MM.1S (cell line): Measurements from ENCODE around the gene KCNIP4.

Experiments used
- EZH2 ChIP-seq: fragments of 300-600 bp; sonication (generic); optimal IDR thresholded peaks from 2 replicates; pipeline ENCODE3; 2017; ENCODE audit warnings: low read depth, mild to moderate bottlenecking, antibody characterized with exemption, low read length, mixed read lengths
- TF ChIP-seq, protein P1 (sequence below): fragments of 300-600 bp; sonication (generic); IDR thresholded peaks from 2 replicates; pipeline ENCODE4 v1.5.1; 2016; ENCODE audit warnings: antibody characterized with exemption, low read length, mixed read lengths

DNA sequence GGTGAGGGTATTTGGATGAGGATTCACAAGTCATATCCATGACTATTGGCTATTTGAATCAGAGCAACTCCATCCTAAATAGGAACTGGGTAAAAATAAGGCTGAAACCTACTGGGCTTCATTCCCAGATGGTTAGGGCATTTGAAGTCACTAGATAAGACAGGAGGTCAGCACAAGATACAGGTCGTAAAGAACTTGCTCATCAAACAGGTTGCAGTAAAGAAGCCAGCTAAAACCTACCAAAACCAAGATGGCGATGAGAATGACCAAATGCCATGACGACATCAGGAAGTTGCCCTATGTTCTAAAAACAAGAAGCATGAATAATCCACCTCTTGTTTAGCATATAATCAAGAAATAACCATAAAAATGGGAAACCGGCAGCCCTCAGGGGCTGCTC is 1023.4 kb downstream of the KCNIP4 start:
- TF ChIP-seq, protein P1, sequence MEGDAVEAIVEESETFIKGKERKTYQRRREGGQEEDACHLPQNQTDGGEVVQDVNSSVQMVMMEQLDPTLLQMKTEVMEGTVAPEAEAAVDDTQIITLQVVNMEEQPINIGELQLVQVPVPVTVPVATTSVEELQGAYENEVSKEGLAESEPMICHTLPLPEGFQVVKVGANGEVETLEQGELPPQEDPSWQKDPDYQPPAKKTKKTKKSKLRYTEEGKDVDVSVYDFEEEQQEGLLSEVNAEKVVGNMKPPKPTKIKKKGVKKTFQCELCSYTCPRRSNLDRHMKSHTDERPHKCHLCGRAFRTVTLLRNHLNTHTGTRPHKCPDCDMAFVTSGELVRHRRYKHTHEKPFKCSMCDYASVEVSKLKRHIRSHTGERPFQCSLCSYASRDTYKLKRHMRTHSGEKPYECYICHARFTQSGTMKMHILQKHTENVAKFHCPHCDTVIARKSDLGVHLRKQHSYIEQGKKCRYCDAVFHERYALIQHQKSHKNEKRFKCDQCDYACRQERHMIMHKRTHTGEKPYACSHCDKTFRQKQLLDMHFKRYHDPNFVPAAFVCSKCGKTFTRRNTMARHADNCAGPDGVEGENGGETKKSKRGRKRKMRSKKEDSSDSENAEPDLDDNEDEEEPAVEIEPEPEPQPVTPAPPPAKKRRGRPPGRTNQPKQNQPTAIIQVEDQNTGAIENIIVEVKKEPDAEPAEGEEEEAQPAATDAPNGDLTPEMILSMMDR, result no peak
- TF ChIP-seq EZH2, result no peak
